Kidney (tissue), 14 donors: Measurements from ENCODE around the gene C1QL1. TPM values are rescaled to one million over a fixed set of nuclear protein-coding genes. Genes with fewer than 3 reads are reported as not detected.
A peak's percentile ranks its signal among the peaks of the same experiment; 100 is the strongest.

Experiments
- DNase-seq, 5 donors: peaks; one replicate each; pipeline ENCODE4 v3.0.0-alpha.2; 2013 to 2020
- FAIRE-seq: peaks from 2 replicates; lab custom pipeline; 2012; peaks lifted over from hg19 to GRCh38; lab: Jason Lieb, UNC
- H3K27ac ChIP-seq, 2 donors: one replicate each; pipeline ENCODE4 v1.7.0; 2013; ENCODE audit warnings: low read depth in 2 of 2, low read length in 2 of 2, inconsistent platforms in 1 of 2
- H3K27me3 ChIP-seq: one replicate; pipeline ENCODE4 v1.7.1; 2013; ENCODE audit warnings: low read length, inconsistent platforms; ENCODE audit not compliant: control insufficient read depth, insufficient read depth
- H3K36me3 ChIP-seq, 3 donors: one replicate each; pipeline versions ENCODE4 v1.7.0 to v1.7.1; 2013; ENCODE audit warnings: low read length in 3 of 3, control low read depth in 1 of 3, inconsistent platforms in 1 of 3; ENCODE audit not compliant: insufficient read depth in 3 of 3, control insufficient read depth in 2 of 3
- H3K4me1 ChIP-seq, 3 donors: one replicate each; pipeline versions ENCODE4 v1.7.0 to v1.7.1; 2013; ENCODE audit warnings: low read length in 3 of 3, inconsistent platforms in 1 of 3, low read depth in 1 of 3; ENCODE audit not compliant: control insufficient read depth in 2 of 3, insufficient read depth in 2 of 3
- H3K4me3 ChIP-seq, 3 donors: one replicate each; pipeline versions ENCODE4 v1.7.0 to v1.8.1; 2013; ENCODE audit warnings: low read length in 3 of 3, control low read depth in 1 of 3, inconsistent platforms in 1 of 3
- H3K9ac ChIP-seq, 3 donors: one replicate each; pipeline versions ENCODE4 v1.7.0 to v1.7.1; 2013; ENCODE audit warnings: low read length in 3 of 3, control low read depth in 1 of 3, inconsistent platforms in 1 of 3
- H3K9me3 ChIP-seq, 3 donors: one replicate each; pipeline versions ENCODE4 v1.7.0 to v1.7.1; 2013; ENCODE audit warnings: low read length in 3 of 3, control low read depth in 1 of 3, inconsistent platforms in 1 of 3; ENCODE audit not compliant: control insufficient read depth in 2 of 3, insufficient read depth in 1 of 3
- intact Hi-C: fragments of 100-400 bp; cut with DNase I; formaldehyde crosslinking; loops from one replicate; pipeline ENCODE4 v1.11.1; 2022
- polyA plus RNA-seq: library from polyadenylated mRNA; stranded (reverse); fragments of 350-450 nt; fragmentation: Illumina TruSeq; extraction: RNeasy Lipid Tissue Mini Kit (QIAGEN cat#74804); gene quantifications from one replicate; pipeline ENCODE4 v1.2.3, GENCODE V29; 2014; ENCODE audit warnings: low read depth, low replicate concordance; ENCODE audit not compliant: insufficient read depth
- total RNA-seq: library from RNA; stranded (reverse); fragmentation: NEBNext Ultra II Directional; extraction: Animal tissue kit (Norgen Biotek cat#: 25700); gene quantifications from one replicate; pipeline ENCODE4 v1.2.1, GENCODE V29; 2021
- TF ChIP-seq, protein P1 (sequence below): IDR thresholded peaks from 3 replicates; pipeline ENCODE4 v1.5.1; 2012; ENCODE audit warnings: mild to moderate bottlenecking, moderate library complexity, borderline replicate concordance; ENCODE audit not compliant: insufficient read depth; ENCODE audit errors: extremely low read depth
- donor health status: control.
- donor health status: control.
- donor health status: control.
- donor health status: control.
- donor health status: control.
- donor health status: DM: yes; HTN: yes; CAD: no.
- donor health status: Normal renal cell carcinoma (clear cell type).

C1QL1 gene
- total and polyA plus RNA-seq, 2 donors from 2014 or later = 0.76 to 25.4 TPM

DNA sequence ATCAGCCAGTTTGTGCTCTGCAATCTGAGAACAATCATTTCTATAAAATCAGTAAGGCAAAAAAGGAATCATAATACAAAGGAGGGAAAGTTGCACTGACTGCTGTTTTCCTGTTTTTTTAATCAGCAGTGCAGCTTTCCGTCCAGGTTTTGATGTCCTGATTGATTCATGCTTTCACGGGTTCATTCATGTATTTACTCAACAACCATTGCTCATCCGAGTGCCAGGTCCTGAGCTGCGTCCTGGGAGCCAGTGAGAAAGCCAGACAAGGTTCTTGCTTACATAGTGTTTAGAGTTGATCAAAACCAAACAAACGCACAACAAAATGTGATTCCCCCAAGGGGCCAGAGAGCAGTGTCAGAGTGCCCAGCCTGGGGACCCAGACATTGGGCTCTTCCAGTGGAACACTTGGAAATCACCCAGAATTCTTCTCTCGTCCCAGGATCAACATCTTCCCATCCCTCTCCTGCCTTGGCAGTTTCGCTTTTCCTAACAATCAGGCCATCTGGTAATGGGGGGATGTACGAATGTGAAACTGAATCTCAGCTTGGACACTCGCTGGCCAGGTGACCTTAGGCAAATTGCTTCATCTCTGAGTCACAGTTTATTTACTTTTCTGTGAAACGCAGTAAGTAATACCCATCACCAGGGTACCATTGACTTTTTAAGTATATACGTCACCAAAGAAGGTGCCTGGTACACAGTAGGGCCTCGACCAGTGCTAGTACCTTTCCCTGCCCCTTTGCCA is 13.3 kb upstream of the C1QL1 start:
- Histone ChIP-seq H3K9me3 (no peaks in the 10 kb centered on the region), H3K27me3 (peaks cover 2% of the 10 kb centered on the region), H3K4me3 (no peak overlapping the region), H3K27ac (no peak overlapping the region), H3K9ac (no peak overlapping the region), H3K4me1 (peaks cover 0 to 3% (median 0%) of the 10 kb centered on the region in 3 donors), H3K36me3 (no peaks in the 10 kb centered on the region)
- FAIRE-seq (no peak), DNase-seq (no peak)
- intact Hi-C loops = no loop called here
- TF ChIP-seq, protein P1, sequence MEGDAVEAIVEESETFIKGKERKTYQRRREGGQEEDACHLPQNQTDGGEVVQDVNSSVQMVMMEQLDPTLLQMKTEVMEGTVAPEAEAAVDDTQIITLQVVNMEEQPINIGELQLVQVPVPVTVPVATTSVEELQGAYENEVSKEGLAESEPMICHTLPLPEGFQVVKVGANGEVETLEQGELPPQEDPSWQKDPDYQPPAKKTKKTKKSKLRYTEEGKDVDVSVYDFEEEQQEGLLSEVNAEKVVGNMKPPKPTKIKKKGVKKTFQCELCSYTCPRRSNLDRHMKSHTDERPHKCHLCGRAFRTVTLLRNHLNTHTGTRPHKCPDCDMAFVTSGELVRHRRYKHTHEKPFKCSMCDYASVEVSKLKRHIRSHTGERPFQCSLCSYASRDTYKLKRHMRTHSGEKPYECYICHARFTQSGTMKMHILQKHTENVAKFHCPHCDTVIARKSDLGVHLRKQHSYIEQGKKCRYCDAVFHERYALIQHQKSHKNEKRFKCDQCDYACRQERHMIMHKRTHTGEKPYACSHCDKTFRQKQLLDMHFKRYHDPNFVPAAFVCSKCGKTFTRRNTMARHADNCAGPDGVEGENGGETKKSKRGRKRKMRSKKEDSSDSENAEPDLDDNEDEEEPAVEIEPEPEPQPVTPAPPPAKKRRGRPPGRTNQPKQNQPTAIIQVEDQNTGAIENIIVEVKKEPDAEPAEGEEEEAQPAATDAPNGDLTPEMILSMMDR = no peak

DNA sequence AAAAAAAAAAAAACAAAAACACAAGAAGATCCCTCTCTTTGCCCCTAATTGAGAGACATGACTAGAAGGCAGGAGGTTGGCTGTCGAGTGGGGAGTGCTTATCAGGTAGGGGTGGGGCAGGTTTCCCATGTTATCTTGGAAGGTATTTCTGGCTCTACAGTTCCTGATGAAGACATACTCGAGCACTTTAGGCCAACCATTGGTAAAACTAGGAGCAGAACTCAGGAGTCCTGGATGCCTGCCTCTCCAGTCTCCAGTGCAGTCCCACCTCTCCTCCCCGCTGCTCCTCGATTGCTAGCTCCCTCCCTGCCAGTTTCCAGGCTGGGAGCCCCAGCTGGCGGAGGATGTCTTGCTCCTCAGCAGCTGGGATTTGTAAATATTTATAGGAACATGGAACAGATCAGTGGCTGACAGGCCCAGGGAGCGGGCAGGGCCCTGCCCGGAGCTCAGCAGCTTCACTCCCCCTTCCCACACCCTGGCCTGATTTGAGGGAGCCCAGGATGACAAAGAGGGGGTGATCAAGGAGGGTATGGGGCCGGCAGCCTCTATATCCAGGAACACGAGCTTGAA is 11.4 kb upstream of the C1QL1 start:
- TF ChIP-seq, protein P1 = no peak
- no peak overlapping the region for H3K27ac ChIP-seq
- FAIRE-seq (no peak), DNase-seq (peak in 3 of 5 donors; percentile 45 to 86 (median 48))
- H3K9ac ChIP-seq = no peak overlapping the region
- intact Hi-C loops = no loop called here
- no peaks in the 10 kb centered on the region for H3K36me3 ChIP-seq
- H3K27me3 ChIP-seq = no peaks in the 10 kb centered on the region
- H3K4me1 ChIP-seq = peaks cover 0 to 3% (median 0%) of the 10 kb centered on the region in 3 donors
- no peak overlapping the region for H3K4me3 ChIP-seq
- H3K9me3 ChIP-seq = no peaks in the 10 kb centered on the region

DNA sequence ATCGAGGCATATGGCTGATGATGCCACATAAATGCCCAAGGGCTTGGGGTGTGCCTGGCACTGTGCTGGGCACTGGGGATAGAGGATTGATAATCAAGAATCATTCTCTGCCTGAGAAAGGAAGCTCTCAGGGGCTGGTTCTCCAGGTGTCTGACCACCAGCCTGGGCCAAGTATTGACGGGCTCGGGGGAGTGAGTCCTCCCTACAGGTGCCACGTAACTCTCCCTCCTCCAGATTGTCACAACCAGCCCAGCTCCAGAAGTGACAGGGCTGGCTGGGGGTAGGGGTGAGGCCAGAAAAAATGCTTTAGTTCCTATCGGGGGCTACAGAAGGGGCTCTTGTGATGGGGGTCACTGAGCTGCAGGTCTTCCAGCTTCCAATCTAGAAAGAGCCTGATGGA is 10.7 kb upstream of the C1QL1 start:
- H3K36me3 ChIP-seq = no peaks in the 10 kb centered on the region
- H3K9me3 ChIP-seq = no peaks in the 10 kb centered on the region
- H3K27ac ChIP-seq = no peak overlapping the region
- H3K9ac ChIP-seq = no peak overlapping the region
- TF ChIP-seq, protein P1 = no peak
- H3K4me3 ChIP-seq = no peak overlapping the region
- intact Hi-C loops = no loop called here
- FAIRE-seq (no peak), DNase-seq (no peak)
- H3K4me1 ChIP-seq = peaks cover 0 to 3% (median 0%) of the 10 kb centered on the region in 3 donors
- no peaks in the 10 kb centered on the region for H3K27me3 ChIP-seq
